ENCODE measurements around the gene BCL6B. TPM values are rescaled to one million over a fixed set of nuclear protein-coding genes. Genes with fewer than 3 reads are reported as not detected.

BCL6B gene
- total and polyA plus RNA-seq, 10 of the 15 experiments (the other 5 are each of a cell fraction or from before 2014, with no cell fraction given): 0.06 to 0.85 (median 0.11) TPM; not detected in 1

DNA sequence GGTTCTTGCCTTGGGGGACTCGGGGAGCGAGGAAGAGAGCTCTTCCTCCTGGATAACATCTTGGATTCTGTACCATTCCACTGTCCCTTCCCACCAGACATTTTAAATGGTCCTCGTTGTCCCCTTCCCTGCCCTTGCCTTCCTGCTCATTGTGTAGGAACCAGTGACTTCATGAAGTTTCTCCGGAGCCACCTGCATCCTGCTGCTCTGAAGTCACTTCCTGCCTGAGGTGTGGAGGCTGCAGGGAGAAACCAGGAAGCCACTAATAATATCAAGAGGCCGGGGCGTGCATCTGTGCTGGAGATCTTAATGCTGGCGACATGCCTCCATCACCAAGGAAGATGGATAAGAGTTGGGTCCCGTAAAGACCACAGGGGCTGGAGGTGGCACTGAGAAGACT is 6.8 kb downstream of the BCL6B start (continued):
- TF ChIP-seq, protein P1, sequence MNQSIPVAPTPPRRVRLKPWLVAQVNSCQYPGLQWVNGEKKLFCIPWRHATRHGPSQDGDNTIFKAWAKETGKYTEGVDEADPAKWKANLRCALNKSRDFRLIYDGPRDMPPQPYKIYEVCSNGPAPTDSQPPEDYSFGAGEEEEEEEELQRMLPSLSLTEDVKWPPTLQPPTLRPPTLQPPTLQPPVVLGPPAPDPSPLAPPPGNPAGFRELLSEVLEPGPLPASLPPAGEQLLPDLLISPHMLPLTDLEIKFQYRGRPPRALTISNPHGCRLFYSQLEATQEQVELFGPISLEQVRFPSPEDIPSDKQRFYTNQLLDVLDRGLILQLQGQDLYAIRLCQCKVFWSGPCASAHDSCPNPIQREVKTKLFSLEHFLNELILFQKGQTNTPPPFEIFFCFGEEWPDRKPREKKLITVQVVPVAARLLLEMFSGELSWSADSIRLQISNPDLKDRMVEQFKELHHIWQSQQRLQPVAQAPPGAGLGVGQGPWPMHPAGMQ (IDR thresholded peaks at IDR 0.05; ENCODE audit: borderline replicate concordance): no peak
- TF ChIP-seq CREM (IDR thresholded peaks at IDR 0.05; ENCODE audit: low read depth) (peak; percentile 73; the same call in 1 of the 2 replicates), POU2F2 (IDR thresholded peaks at IDR 0.05; ENCODE audit: borderline replicate concordance, low read depth, low read length) (no peak), SRF (IDR thresholded peaks at IDR 0.05; ENCODE audit: low read depth in 2 of 2, low read length in 2 of 2) (no peak), EP300 (IDR thresholded peaks at IDR 0.05; ENCODE audit: borderline replicate concordance in 1 of 2, control insufficient read depth in 1 of 2, low read depth in 2 of 2, low read length in 2 of 2) (no peak), MEF2B (IDR thresholded peaks at IDR 0.05; ENCODE audit: partially characterized antibody, poor library complexity, severe bottlenecking) (no peak), BRCA1 (IDR thresholded peaks at IDR 0.05; ENCODE audit: low read depth, low read length) (no peak), TCF12 (IDR thresholded peaks at IDR 0.05; ENCODE audit: low read depth, low read length) (peak; percentile 48; the same call in 1 of the 2 replicates), IKZF2 (IDR thresholded peaks at IDR 0.05) (0 out of 4 replicates have a peak, but pooled peaks of 1 of the 2 experiments have one; percentile 29), EED (IDR thresholded peaks at IDR 0.05; ENCODE audit: low read depth) (peak; percentile 80), EGR1 (IDR thresholded peaks at IDR 0.05; ENCODE audit: borderline replicate concordance in 1 of 2, low read depth in 2 of 2, low read length in 2 of 2) (no peak; a peak in 1 of 3 replicates), MYB (IDR thresholded peaks at IDR 0.05; ENCODE audit: borderline replicate concordance, low read depth, low read length) (no peak), GABPA (IDR thresholded peaks at IDR 0.05; ENCODE audit: low read depth) (peak; percentile 81)
- TF ChIP-seq, protein P2, sequence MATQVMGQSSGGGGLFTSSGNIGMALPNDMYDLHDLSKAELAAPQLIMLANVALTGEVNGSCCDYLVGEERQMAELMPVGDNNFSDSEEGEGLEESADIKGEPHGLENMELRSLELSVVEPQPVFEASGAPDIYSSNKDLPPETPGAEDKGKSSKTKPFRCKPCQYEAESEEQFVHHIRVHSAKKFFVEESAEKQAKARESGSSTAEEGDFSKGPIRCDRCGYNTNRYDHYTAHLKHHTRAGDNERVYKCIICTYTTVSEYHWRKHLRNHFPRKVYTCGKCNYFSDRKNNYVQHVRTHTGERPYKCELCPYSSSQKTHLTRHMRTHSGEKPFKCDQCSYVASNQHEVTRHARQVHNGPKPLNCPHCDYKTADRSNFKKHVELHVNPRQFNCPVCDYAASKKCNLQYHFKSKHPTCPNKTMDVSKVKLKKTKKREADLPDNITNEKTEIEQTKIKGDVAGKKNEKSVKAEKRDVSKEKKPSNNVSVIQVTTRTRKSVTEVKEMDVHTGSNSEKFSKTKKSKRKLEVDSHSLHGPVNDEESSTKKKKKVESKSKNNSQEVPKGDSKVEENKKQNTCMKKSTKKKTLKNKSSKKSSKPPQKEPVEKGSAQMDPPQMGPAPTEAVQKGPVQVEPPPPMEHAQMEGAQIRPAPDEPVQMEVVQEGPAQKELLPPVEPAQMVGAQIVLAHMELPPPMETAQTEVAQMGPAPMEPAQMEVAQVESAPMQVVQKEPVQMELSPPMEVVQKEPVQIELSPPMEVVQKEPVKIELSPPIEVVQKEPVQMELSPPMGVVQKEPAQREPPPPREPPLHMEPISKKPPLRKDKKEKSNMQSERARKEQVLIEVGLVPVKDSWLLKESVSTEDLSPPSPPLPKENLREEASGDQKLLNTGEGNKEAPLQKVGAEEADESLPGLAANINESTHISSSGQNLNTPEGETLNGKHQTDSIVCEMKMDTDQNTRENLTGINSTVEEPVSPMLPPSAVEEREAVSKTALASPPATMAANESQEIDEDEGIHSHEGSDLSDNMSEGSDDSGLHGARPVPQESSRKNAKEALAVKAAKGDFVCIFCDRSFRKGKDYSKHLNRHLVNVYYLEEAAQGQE (IDR thresholded peaks at IDR 0.05; ENCODE audit: low read depth, low read length): no peak
- TF ChIP-seq, protein P3, sequence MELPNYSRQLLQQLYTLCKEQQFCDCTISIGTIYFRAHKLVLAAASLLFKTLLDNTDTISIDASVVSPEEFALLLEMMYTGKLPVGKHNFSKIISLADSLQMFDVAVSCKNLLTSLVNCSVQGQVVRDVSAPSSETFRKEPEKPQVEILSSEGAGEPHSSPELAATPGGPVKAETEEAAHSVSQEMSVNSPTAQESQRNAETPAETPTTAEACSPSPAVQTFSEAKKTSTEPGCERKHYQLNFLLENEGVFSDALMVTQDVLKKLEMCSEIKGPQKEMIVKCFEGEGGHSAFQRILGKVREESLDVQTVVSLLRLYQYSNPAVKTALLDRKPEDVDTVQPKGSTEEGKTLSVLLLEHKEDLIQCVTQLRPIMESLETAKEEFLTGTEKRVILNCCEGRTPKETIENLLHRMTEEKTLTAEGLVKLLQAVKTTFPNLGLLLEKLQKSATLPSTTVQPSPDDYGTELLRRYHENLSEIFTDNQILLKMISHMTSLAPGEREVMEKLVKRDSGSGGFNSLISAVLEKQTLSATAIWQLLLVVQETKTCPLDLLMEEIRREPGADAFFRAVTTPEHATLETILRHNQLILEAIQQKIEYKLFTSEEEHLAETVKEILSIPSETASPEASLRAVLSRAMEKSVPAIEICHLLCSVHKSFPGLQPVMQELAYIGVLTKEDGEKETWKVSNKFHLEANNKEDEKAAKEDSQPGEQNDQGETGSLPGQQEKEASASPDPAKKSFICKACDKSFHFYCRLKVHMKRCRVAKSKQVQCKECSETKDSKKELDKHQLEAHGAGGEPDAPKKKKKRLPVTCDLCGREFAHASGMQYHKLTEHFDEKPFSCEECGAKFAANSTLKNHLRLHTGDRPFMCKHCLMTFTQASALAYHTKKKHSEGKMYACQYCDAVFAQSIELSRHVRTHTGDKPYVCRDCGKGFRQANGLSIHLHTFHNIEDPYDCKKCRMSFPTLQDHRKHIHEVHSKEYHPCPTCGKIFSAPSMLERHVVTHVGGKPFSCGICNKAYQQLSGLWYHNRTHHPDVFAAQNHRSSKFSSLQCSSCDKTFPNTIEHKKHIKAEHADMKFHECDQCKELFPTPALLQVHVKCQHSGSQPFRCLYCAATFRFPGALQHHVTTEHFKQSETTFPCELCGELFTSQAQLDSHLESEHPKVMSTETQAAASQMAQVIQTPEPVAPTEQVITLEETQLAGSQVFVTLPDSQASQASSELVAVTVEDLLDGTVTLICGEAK (IDR thresholded peaks at IDR 0.05; ENCODE audit: borderline replicate concordance): peak; percentile 20; the same call in 1 of the 2 replicates
- TF ChIP-seq, protein P4, sequence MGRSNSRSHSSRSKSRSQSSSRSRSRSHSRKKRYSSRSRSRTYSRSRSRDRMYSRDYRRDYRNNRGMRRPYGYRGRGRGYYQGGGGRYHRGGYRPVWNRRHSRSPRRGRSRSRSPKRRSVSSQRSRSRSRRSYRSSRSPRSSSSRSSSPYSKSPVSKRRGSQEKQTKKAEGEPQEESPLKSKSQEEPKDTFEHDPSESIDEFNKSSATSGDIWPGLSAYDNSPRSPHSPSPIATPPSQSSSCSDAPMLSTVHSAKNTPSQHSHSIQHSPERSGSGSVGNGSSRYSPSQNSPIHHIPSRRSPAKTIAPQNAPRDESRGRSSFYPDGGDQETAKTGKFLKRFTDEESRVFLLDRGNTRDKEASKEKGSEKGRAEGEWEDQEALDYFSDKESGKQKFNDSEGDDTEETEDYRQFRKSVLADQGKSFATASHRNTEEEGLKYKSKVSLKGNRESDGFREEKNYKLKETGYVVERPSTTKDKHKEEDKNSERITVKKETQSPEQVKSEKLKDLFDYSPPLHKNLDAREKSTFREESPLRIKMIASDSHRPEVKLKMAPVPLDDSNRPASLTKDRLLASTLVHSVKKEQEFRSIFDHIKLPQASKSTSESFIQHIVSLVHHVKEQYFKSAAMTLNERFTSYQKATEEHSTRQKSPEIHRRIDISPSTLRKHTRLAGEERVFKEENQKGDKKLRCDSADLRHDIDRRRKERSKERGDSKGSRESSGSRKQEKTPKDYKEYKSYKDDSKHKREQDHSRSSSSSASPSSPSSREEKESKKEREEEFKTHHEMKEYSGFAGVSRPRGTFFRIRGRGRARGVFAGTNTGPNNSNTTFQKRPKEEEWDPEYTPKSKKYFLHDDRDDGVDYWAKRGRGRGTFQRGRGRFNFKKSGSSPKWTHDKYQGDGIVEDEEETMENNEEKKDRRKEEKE (IDR thresholded peaks at IDR 0.05): no peak

Data from GM12878 (cell line).